NB4 (cell line): ENCODE data around the gene PCSK6.

Experiments
- MAX ChIP-seq: IDR thresholded peaks from 2 replicates; pipeline ENCODE4 v1.6.1; 2011; ENCODE audit warnings: low read depth, low read length
- MYC ChIP-seq: IDR thresholded peaks from 2 replicates; pipeline ENCODE4 v1.6.1; 2011; ENCODE audit warnings: low read depth, low read length
- POLR2A ChIP-seq: IDR thresholded peaks from 2 replicates; pipeline ENCODE4 v1.6.1; 2011; ENCODE audit warnings: mild to moderate bottlenecking; ENCODE audit not compliant: insufficient read length; ENCODE audit errors: extremely low read depth
- TF ChIP-seq, protein P1 (sequence below): IDR thresholded peaks from one replicate; pipeline ENCODE4 v1.5.1; 2012; ENCODE audit warnings: low read depth, low read length

DNA sequence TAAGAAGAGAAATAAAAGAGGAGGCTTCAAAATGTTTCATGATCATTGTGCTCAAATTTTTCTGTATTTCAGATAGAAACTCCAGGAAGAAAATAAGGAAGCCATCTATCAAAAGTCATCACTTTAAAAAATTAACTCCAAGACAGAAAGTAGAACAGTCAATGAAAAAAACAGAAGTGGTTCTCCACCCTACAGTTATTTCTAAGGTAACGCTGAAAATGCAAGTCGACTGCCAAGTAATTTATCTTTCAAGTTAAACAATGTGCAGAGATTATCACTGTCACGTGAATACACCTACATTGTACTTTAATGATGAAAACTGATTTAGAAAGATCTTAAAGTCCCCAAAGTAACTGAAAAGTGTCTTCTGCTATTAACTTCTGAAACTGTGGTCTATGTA, 115.9 kb downstream of the PCSK6 start:
- TF ChIP-seq POLR2A (no peak), MAX (no peak), MYC (no peak)
- TF ChIP-seq, protein P1, sequence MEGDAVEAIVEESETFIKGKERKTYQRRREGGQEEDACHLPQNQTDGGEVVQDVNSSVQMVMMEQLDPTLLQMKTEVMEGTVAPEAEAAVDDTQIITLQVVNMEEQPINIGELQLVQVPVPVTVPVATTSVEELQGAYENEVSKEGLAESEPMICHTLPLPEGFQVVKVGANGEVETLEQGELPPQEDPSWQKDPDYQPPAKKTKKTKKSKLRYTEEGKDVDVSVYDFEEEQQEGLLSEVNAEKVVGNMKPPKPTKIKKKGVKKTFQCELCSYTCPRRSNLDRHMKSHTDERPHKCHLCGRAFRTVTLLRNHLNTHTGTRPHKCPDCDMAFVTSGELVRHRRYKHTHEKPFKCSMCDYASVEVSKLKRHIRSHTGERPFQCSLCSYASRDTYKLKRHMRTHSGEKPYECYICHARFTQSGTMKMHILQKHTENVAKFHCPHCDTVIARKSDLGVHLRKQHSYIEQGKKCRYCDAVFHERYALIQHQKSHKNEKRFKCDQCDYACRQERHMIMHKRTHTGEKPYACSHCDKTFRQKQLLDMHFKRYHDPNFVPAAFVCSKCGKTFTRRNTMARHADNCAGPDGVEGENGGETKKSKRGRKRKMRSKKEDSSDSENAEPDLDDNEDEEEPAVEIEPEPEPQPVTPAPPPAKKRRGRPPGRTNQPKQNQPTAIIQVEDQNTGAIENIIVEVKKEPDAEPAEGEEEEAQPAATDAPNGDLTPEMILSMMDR: no peak
